ENCODE data around the gene SYT2. TPM values are rescaled to one million over a fixed set of nuclear protein-coding genes. Genes with fewer than 3 reads are reported as not detected.
"Not testable (repeated sequence)": the region's sequence is repeated elsewhere in the genome, so short reads cannot be mapped to it uniquely, and the experiment has no call there.

SYT2 gene
- total RNA-seq, 1 donor from 2014 or later = not detected

DNA sequence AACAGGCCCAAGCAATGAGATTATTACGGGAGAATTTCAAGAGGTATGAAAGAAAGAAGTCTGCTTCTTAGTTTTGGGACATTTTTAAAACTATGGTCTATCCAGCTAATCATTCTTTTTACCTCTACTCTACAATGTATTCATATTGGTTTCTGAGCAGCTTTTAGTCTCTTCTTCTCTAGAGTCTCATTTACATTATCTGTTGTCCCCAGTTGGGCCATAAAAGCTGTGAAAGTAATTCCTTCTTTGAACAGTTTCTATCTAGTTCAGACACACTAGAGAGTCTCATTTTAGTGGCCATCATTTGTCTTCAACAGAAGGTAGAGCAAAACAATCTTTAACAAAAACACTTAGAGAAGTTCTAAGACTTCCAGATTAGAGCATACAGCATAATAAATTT lies 157.2 kb downstream of the SYT2 start:
- H3K4me3 Mint-ChIP-seq; H3K36me3 Mint-ChIP-seq (ENCODE audit: low read depth); H3K27ac Mint-ChIP-seq; H3K9me3 Mint-ChIP-seq; DNase-seq (ENCODE audit: low spot score); H3K27me3 Mint-ChIP-seq (ENCODE audit: insufficient read depth); intact Hi-C loops (cut with micrococcal nuclease): not testable (repeated sequence)
- H3K4me1 Mint-ChIP-seq (ENCODE audit: low read depth) = peaks cover 14% of the 10 kb centered on the region

DNA sequence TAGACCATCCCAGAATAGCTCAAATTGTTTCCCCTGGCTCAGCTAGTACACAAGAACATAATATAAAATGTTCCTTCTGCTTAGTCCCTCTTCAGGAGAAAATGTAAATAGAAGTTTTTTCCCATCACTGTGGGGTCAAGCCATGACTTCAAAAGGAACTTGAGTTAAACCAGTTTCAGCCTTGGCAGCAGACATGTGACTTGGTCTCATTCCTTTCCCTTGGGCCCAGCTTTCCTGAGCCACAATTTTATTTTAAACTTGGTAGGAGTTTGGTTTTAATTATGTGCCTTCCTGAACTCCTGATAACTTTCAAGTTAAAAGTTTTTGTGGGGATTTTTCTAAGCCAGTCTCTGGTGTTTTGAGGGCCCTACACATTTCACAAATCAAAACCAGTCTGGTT lies 157.6 kb downstream of the SYT2 start:
- H3K4me1 Mint-ChIP-seq (ENCODE audit: low read depth) = peaks cover 14% of the 10 kb centered on the region
- H3K36me3 Mint-ChIP-seq (ENCODE audit: low read depth); H3K27me3 Mint-ChIP-seq (ENCODE audit: insufficient read depth); intact Hi-C loops (cut with micrococcal nuclease); H3K9me3 Mint-ChIP-seq; H3K4me3 Mint-ChIP-seq; DNase-seq (ENCODE audit: low spot score); H3K27ac Mint-ChIP-seq: not testable (repeated sequence)

DNA sequence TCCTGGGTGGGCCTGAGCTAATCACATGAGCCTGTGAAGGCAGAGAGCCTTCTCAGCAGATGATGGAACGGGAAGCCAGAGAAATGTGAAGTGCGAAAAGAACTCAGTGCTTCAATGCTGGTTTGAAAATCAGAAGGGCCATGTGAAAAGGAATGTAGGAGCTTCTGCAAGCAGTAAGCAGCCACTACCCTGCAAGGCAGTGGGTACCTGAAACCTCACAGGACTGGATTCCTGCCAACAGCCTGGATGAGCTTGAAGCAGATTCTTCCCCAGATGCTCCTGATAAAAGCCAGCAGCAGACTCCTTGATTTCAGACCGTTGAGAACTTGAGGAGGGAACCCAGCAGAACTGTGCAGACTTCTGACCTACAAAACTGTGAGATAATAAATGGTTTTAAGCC lies 158.6 kb downstream of the SYT2 start:
- intact Hi-C loops (cut with micrococcal nuclease) = no loop called here
- H3K36me3 Mint-ChIP-seq (ENCODE audit: low read depth) = no peaks in the 10 kb centered on the region
- H3K27ac Mint-ChIP-seq = no peak overlapping the region
- no peak overlapping the region for H3K4me3 Mint-ChIP-seq
- no peaks in the 10 kb centered on the region for H3K27me3 Mint-ChIP-seq (ENCODE audit: insufficient read depth)
- H3K9me3 Mint-ChIP-seq = no peaks in the 10 kb centered on the region
- peaks cover 20% of the 10 kb centered on the region for H3K4me1 Mint-ChIP-seq (ENCODE audit: low read depth)
- DNase-seq (ENCODE audit: low spot score) = no peak

DNA sequence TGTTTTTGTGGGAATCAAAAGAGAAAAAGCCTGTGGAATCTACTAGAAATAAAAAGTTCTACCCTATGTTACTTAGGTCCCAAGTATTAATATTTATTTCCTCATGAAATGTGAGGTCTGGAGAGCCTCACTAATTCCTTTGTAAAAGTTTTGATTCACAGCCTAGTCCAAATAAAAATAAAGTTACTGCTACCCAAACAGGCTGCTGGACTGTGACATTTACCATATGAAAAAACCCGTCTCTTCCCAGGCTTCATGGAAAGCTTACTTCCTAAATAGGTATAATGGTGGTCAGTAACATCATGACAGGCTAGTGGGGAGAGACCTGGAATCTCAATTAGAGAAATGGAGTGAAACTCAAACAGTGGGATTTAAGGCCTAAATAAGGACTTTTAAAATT lies 160.2 kb downstream of the SYT2 start:
- H3K4me3 Mint-ChIP-seq; H3K9me3 Mint-ChIP-seq; DNase-seq (ENCODE audit: low spot score); H3K36me3 Mint-ChIP-seq (ENCODE audit: low read depth); intact Hi-C loops (cut with micrococcal nuclease); H3K27me3 Mint-ChIP-seq (ENCODE audit: insufficient read depth); H3K27ac Mint-ChIP-seq: not testable (repeated sequence)
- H3K4me1 Mint-ChIP-seq (ENCODE audit: low read depth) = peaks cover 29% of the 10 kb centered on the region

DNA sequence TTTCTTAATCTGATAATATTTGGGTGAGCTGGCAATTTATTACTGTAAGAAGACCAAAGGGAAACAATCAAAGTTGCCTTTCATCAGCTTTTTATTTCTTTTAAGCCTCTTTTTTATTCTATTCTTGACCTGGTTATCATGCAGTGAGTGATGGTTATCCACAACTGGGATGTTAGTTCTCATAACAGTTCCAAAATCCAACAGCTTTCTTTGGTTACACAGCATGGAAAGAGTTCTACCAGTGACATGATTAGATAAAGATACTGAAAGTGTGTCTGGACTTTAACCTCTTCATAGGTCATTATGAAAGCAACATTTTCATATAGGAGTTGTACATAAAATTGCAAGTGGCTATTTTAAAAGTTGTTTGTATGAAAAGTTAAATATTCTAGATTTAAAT lies 163.0 kb downstream of the SYT2 start:
- Mint-ChIP-seq H3K36me3 (ENCODE audit: low read depth) (no peaks in the 10 kb centered on the region), H3K27me3 (ENCODE audit: insufficient read depth) (no peaks in the 10 kb centered on the region), H3K9me3 (no peaks in the 10 kb centered on the region), H3K4me3 (no peak overlapping the region), H3K4me1 (ENCODE audit: low read depth) (peaks cover 15% of the 10 kb centered on the region), H3K27ac (no peak overlapping the region)
- DNase-seq (ENCODE audit: low spot score) = no peak
- intact Hi-C loops (cut with micrococcal nuclease) = no loop called here

DNA sequence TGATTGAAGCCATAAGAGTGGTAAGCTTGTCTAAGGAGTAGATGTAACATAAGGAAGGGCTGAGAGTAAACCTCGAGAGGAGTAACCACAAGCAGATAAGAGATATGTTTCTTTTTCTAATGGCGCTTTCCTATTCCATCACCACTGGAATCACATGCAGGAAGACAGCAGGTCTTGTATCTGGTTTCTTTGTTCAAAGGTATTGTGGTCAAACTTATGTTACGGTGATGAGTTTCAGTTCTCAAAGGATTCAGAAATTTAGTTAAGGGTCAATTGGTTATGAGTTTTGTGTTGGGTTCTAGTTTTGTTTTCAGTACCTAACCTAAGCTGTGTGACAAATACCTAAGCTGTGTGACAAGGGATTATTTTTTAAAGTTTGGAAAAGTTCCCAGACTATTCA lies 163.5 kb downstream of the SYT2 start:
- H3K36me3 Mint-ChIP-seq (ENCODE audit: low read depth); H3K27ac Mint-ChIP-seq; H3K27me3 Mint-ChIP-seq (ENCODE audit: insufficient read depth); intact Hi-C loops (cut with micrococcal nuclease); DNase-seq (ENCODE audit: low spot score); H3K9me3 Mint-ChIP-seq; H3K4me3 Mint-ChIP-seq: not testable (repeated sequence)
- H3K4me1 Mint-ChIP-seq (ENCODE audit: low read depth) = peaks cover 15% of the 10 kb centered on the region

DNA sequence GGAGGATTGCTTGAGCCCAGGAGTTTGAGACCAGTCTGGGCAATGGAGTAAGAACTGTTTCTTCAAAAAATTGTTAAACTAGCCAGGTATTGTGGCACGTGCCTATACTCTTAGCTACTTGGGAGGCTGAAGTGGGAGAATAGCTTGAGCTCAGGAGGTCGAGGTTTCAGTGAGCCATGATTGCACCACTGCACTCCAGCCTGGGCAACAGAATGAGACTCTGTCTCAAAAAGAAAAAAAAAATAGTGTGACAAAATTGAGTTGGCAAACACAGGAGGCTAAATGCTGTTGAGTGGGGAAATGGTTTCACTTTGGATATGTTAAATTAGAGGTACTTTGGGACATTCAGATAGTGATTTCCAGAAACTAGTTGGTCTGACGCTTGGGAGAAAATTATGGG lies 163.9 kb downstream of the SYT2 start:
- H3K36me3 Mint-ChIP-seq (ENCODE audit: low read depth); DNase-seq (ENCODE audit: low spot score); H3K27ac Mint-ChIP-seq; H3K4me3 Mint-ChIP-seq; H3K27me3 Mint-ChIP-seq (ENCODE audit: insufficient read depth); intact Hi-C loops (cut with micrococcal nuclease); H3K9me3 Mint-ChIP-seq: not testable (repeated sequence)
- H3K4me1 Mint-ChIP-seq (ENCODE audit: low read depth) = peaks cover 15% of the 10 kb centered on the region

DNA sequence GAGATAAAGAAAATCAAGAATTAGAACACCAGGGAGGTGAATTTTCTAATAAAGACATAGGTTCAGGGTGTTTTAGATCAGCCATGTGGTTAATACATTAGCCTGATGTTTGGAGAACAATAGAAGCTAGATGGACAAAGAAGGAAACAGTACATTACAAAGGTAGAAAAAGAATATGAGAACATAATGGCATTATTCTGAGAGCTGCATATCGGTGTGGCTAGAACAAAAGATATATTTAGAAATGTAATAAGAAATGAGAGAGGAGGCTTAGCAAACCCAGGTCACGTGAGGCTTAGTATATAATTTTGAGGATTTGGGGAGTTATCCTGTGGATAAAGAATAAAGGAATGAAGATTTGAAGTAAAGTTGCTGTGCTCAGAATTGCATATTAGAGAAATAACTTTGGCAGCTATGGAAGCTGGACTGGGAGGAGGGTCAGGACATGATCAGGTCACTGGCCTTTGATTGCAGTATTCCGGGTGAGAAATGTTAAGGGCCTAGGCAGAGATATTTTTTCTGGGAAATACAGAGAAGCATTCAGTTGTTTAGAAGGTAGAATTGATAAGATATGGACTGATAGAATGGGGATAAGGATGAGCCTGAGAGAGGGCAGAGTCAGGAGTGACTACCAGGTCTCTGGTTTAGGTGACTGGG lies 164.5 kb downstream of the SYT2 start:
- H3K27me3 Mint-ChIP-seq (ENCODE audit: insufficient read depth); H3K4me3 Mint-ChIP-seq; H3K9me3 Mint-ChIP-seq; DNase-seq (ENCODE audit: low spot score); intact Hi-C loops (cut with micrococcal nuclease); H3K27ac Mint-ChIP-seq; H3K36me3 Mint-ChIP-seq (ENCODE audit: low read depth): not testable (repeated sequence)
- H3K4me1 Mint-ChIP-seq (ENCODE audit: low read depth) = peaks cover 15% of the 10 kb centered on the region

DNA sequence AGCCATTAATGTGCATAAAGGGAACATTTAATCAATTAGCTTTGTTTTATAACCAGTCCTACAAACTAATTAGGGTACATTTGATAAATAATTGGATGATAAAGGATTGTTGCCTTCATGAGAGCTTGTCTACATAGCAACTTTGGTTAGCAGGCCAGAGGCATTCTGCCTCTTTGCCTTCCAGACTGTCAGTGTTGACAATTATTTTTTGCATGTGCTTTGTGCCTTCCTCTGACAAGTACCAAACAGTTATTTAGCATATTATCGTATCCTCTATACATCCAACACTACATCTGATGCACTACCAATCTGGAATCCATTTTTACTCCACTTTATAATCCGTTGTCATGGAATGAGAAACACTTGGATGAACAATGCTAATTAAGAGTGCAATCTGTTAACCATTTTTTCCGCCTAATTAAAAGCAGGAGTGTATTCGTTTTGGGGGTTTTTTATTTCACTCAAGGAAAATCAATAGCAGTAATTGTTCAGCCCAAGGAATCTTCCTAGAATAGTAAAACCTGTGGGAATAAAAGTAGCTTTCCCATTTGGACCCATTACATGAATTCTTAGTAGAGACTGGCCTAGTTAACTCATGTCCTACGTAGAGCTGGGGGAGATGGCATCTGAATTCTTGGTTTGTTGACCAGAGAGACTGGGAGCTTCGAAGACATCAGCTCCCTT lies 165.3 kb downstream of the SYT2 start:
- H3K9me3 Mint-ChIP-seq; H3K27ac Mint-ChIP-seq; H3K36me3 Mint-ChIP-seq (ENCODE audit: low read depth); DNase-seq (ENCODE audit: low spot score); H3K27me3 Mint-ChIP-seq (ENCODE audit: insufficient read depth); H3K4me3 Mint-ChIP-seq; intact Hi-C loops (cut with micrococcal nuclease): not testable (repeated sequence)
- H3K4me1 Mint-ChIP-seq (ENCODE audit: low read depth) = peaks cover 15% of the 10 kb centered on the region

DNA sequence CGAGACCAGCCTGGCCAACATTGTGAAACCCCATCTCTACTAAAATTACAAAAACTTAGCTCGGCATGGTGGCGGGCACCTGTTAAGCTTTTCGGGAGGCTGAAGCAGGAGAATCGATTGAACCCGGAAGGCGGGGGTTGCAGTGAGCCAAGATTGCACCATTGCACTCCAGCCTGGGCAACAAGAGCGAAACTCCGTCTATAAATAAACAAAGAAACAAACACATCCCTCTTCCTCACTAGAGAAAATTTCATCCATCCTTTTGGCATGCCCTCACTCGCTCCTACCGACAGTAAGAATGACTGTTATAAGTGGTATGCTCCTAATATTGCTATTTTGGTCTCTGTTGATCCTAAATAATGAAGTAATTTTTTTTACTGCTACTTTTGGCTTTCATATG lies 166.7 kb downstream of the SYT2 start:
- DNase-seq (ENCODE audit: low spot score); H3K27ac Mint-ChIP-seq; H3K27me3 Mint-ChIP-seq (ENCODE audit: insufficient read depth); H3K36me3 Mint-ChIP-seq (ENCODE audit: low read depth); intact Hi-C loops (cut with micrococcal nuclease); H3K9me3 Mint-ChIP-seq; H3K4me3 Mint-ChIP-seq: not testable (repeated sequence)
- peaks cover 15% of the 10 kb centered on the region for H3K4me1 Mint-ChIP-seq (ENCODE audit: low read depth)

DNA sequence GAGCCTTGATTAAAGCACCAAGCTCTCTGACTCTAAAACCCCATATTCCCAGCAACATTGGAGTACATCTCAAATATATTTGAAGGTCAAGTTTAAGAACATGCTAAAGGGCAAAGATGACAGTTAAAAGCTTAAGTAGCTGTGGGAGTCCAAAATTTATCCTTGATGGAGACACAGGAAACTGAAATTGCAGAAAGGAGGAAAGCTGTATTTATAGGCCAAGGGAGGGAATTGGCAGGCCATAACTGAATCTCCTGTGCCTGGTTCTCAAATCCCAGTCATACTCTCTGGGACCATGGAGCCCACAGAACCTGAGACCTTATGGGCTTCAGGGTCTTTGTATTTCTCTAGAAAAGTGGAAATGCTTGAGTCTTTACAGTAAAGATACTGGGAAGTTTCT lies 167.8 kb downstream of the SYT2 start:
- peaks cover 15% of the 10 kb centered on the region for H3K4me1 Mint-ChIP-seq (ENCODE audit: low read depth)
- H3K27me3 Mint-ChIP-seq (ENCODE audit: insufficient read depth); H3K9me3 Mint-ChIP-seq; H3K36me3 Mint-ChIP-seq (ENCODE audit: low read depth); intact Hi-C loops (cut with micrococcal nuclease); H3K4me3 Mint-ChIP-seq; H3K27ac Mint-ChIP-seq; DNase-seq (ENCODE audit: low spot score): not testable (repeated sequence)

DNA sequence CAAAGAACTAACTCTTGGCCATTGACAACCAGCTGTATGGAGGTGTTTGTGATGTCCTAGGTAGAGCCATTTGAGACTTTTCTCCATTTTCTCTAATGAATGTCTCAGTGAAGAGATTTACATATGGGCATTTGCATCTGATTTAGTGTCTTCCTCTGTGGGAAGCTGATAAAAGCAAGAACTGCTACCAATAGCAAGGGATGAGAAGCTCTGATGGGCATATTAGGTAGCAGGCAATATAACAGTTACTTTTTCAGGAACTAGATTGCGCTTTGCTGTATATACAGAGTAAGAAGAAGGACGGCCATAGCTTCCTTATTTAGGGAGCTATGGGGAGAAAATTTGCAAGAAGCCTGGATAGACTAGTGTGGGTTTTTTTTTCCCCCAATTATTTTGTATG lies 169.4 kb downstream of the SYT2 start:
- H3K4me1 Mint-ChIP-seq (ENCODE audit: low read depth); H3K27ac Mint-ChIP-seq; H3K9me3 Mint-ChIP-seq; intact Hi-C loops (cut with micrococcal nuclease); H3K27me3 Mint-ChIP-seq (ENCODE audit: insufficient read depth); DNase-seq (ENCODE audit: low spot score); H3K36me3 Mint-ChIP-seq (ENCODE audit: low read depth); H3K4me3 Mint-ChIP-seq: not testable (repeated sequence)
